Renal cortex interstitium (tissue), 11 donors: ENCODE results near the gene GAPVD1. TPM values are rescaled to one million over a fixed set of nuclear protein-coding genes. Genes with fewer than 3 reads are reported as not detected.
"Not testable (repeated sequence)": the region's sequence is repeated elsewhere in the genome, so short reads cannot be mapped to it uniquely, and the experiment has no call there.

Source experiments
- DNase-seq, 11 donors: peaks; one replicate each; pipeline ENCODE4 v3.0.0-alpha.2; 2013; ENCODE audit warnings: low read depth in 9 of 11, low spot score in 4 of 11; ENCODE audit errors: extremely low read depth in 1 of 11
- polyA plus RNA-seq, 3 donors: library from polyadenylated mRNA; unstranded; fragments of 120-200 nt; gene quantifications; one replicate each; pipeline ENCODE4 v1.2.1, GENCODE V29; 2013; ENCODE audit not compliant: insufficient read length in 3 of 3

The GAPVD1 gene
- polyA plus RNA-seq, 3 donors = 28.5 to 36.2 (median 31.9) TPM

- no peak for DNase-seq
These were observed 127.4 kb downstream of the GAPVD1 start for GRCh38 chr9:125388978-125389377.

- no peak for DNase-seq
These were observed 130.1 kb downstream of the GAPVD1 start for GRCh38 chr9:125391704-125392103.

GRCh38 chr9:125393426-125393825 is 131.8 kb downstream of the GAPVD1 start:
- no peak for DNase-seq

- no peak for DNase-seq
These were observed 135.2 kb downstream of the GAPVD1 start for GRCh38 chr9:125396799-125397198.

GRCh38 chr9:125397736-125398135 is 136.1 kb downstream of the GAPVD1 start:
- no peak for DNase-seq

GRCh38 chr9:125398243-125398642 is 136.6 kb downstream of the GAPVD1 start:
- DNase-seq = no peak

- DNase-seq = no peak
These were observed 137.5 kb downstream of the GAPVD1 start for GRCh38 chr9:125399165-125399564.

GRCh38 chr9:125399666-125400065 is 138.0 kb downstream of the GAPVD1 start:
- no peak for DNase-seq

- DNase-seq = not testable (repeated sequence)
These were observed 138.6 kb downstream of the GAPVD1 start for GRCh38 chr9:125400232-125400631.

GRCh38 chr9:125400725-125401716 is 139.4 kb downstream of the GAPVD1 start:
- DNase-seq = no peak

GRCh38 chr9:125404733-125405132 is 143.1 kb downstream of the GAPVD1 start:
- no peak for DNase-seq

GRCh38 chr9:125405938-125406809 is 144.5 kb downstream of the GAPVD1 start:
- DNase-seq = no peak

GRCh38 chr9:125406810-125407087 is 145.1 kb downstream of the GAPVD1 start:
- DNase-seq = no peak

- no peak for DNase-seq
These were observed 145.9 kb downstream of the GAPVD1 start for GRCh38 chr9:125407432-125407973.

- peak; percentile 48 to 77 (median 70) for DNase-seq
These were observed 146.6 kb downstream of the GAPVD1 start for GRCh38 chr9:125407974-125408900.

GRCh38 chr9:125409217-125409636 is 147.6 kb downstream of the GAPVD1 start:
- DNase-seq = no peak

- no peak for DNase-seq
These were observed 148.3 kb downstream of the GAPVD1 start for GRCh38 chr9:125409637-125410521.

GRCh38 chr9:125410522-125410894 is 148.9 kb downstream of the GAPVD1 start:
- DNase-seq = no peak
